Measurements from ENCODE around the gene CYTH2. TPM values are rescaled to one million over a fixed set of nuclear protein-coding genes. Genes with fewer than 3 reads are reported as not detected.
A peak's percentile ranks its signal among the peaks of the same experiment; 100 is the strongest.
"Not testable (repeated sequence)": the region's sequence is repeated elsewhere in the genome, so short reads cannot be mapped to it uniquely, and the experiment has no call there.

The CYTH2 gene
- total RNA-seq, 1 experiment from 2014 or later: 72.6 TPM

- TF ChIP-seq ESRRA (CRISPR knock-in tag; IDR thresholded peaks at IDR 0.05; ENCODE audit: borderline replicate concordance): no peak
- no peak for TF ChIP-seq RELA (CRISPR knock-in tag; IDR thresholded peaks at IDR 0.05; ENCODE audit: borderline replicate concordance)
- TF ChIP-seq ZNF532 (CRISPR knock-in tag; IDR thresholded peaks at IDR 0.05; ENCODE audit: borderline replicate concordance): no peak
- TF ChIP-seq CREM (CRISPR knock-in tag; IDR thresholded peaks at IDR 0.05): no peak
- TF ChIP-seq ZBTB21 (CRISPR knock-in tag; IDR thresholded peaks at IDR 0.05; ENCODE audit: borderline replicate concordance): no peak
These were observed 18.4 kb downstream of the CYTH2 start (continued) for GRCh38 chr19:48487544-48487943.

- H3K4me1 Mint-ChIP-seq: peaks cover 28% of the 10 kb centered on the region
- H3K36me3 Mint-ChIP-seq: no peaks in the 10 kb centered on the region
- peaks cover 27% of the 10 kb centered on the region for H3K27me3 Mint-ChIP-seq (ENCODE audit: low read depth)
- ChIA-PET CTCF (interaction anchor here (0.5 to 2.5 kb wide), 7 partner anchors 18 to 137 kb away, joined by 3 to 11 read pairs (median 4); partner anchors contain the start of gene KDELR1), POLR2A (no interaction called here)
- DNase-seq (ENCODE audit: low spot score): no peak
- TF ChIP-seq PRDM15 (CRISPR knock-in tag; IDR thresholded peaks at IDR 0.05) (no peak), ZNF317 (CRISPR knock-in tag; IDR thresholded peaks at IDR 0.05; ENCODE audit: borderline replicate concordance, low read depth) (no peak), CREM (CRISPR knock-in tag; IDR thresholded peaks at IDR 0.05) (no peak)
- no peak overlapping the region for H3K27ac Mint-ChIP-seq
- no peak for ATAC-seq
- no peaks in the 10 kb centered on the region for H3K9me3 Mint-ChIP-seq
- no peak overlapping the region for H3K4me3 Mint-ChIP-seq
These were observed 18.8 kb downstream of the CYTH2 start for GRCh38 chr19:48487948-48488347.

GRCh38 chr19:48488478-48488877 is 19.3 kb downstream of the CYTH2 start:
- ATAC-seq; H3K9me3 Mint-ChIP-seq; H3K36me3 Mint-ChIP-seq; DNase-seq (ENCODE audit: low spot score); H3K4me3 Mint-ChIP-seq; POLR2A ChIA-PET; H3K27ac Mint-ChIP-seq: not testable (repeated sequence)
- H3K27me3 Mint-ChIP-seq (ENCODE audit: low read depth): peaks cover 27% of the 10 kb centered on the region
- CTCF ChIA-PET: interaction anchor here (0.5 to 3.5 kb wide), 7 partner anchors 12 to 101 kb away, joined by 7 to 22 read pairs (median 11); partner anchors contain the start of gene KDELR1
- peaks cover 27% of the 10 kb centered on the region for H3K4me1 Mint-ChIP-seq

- DNase-seq (ENCODE audit: low spot score) (peak; percentile 96), ATAC-seq (peak; percentile 7)
- peaks cover 28% of the 10 kb centered on the region for H3K4me1 Mint-ChIP-seq
- H3K27ac Mint-ChIP-seq: no peak overlapping the region; the same call in 1 of the 2 replicates
- peaks cover 26% of the 10 kb centered on the region for H3K27me3 Mint-ChIP-seq (ENCODE audit: low read depth)
- ChIA-PET POLR2A (interaction anchor here (0.8 to 2.4 kb wide), 5 partner anchors 75 to 168 kb away, joined by 3 to 11 read pairs (median 4); a partner anchor contains a TSS), CTCF (interaction anchor here (0.5 to 3.5 kb wide), 53 partner anchors 8 to 1134 kb away, joined by 3 to 122 read pairs (median 5); partner anchors contain the start of genes EMP3, FAM83E, GRIN2D and GRWD1)
- peak overlapping the region; percentile 60 for H3K4me3 Mint-ChIP-seq
- no peaks in the 10 kb centered on the region for H3K36me3 Mint-ChIP-seq
- no peaks in the 10 kb centered on the region for H3K9me3 Mint-ChIP-seq
- TF ChIP-seq ESRRA (CRISPR knock-in tag; IDR thresholded peaks at IDR 0.05; ENCODE audit: borderline replicate concordance) (no peak; the same call in 1 of the 2 replicates), SOX15 (CRISPR knock-in tag; IDR thresholded peaks at IDR 0.05) (no peak), IRF2 (CRISPR knock-in tag; IDR thresholded peaks at IDR 0.05; ENCODE audit: borderline replicate concordance, low read depth) (no peak), GABPB1 (CRISPR knock-in tag; IDR thresholded peaks at IDR 0.05) (no peak), ZNF281 (CRISPR knock-in tag; IDR thresholded peaks at IDR 0.05) (no peak), ZNF532 (CRISPR knock-in tag; IDR thresholded peaks at IDR 0.05; ENCODE audit: borderline replicate concordance) (no peak)
These were observed 20.5 kb downstream of the CYTH2 start for GRCh38 chr19:48489608-48490216.

Measured in WTC11 (cell line).